ENCODE data around the gene RSPH1. TPM values are rescaled to one million over a fixed set of nuclear protein-coding genes. Genes with fewer than 3 reads are reported as not detected.

RSPH1 gene
- total RNA-seq, 3 donors from 2014 or later: 0.48 to 2.3 (median 0.88) TPM

DNA sequence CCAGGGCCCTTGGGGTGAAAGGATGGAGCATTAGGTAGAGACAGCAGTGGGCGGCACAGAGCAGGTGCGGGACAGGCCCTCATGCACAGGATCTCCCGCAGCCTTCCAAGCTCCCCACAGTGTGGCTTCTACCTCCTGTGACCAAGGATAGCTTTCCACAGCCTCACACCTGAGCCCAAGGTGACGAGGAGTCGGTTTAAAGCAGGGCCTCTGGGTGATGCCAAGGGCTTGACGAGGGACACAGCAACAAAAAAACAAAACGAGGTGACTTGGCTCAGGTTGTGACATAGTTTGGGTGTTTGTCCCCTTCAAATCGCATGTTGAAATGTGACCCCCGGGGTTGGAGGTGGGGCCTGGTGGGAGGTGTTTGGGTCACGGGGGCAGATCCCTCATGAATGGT lies 15.3 kb downstream of the RSPH1 start:
- no peak overlapping the region for H3K4me3 ChIP-seq
- no peak for TF ChIP-seq POLR2A (IDR thresholded peaks at IDR 0.05)
- TF ChIP-seq, protein P1, sequence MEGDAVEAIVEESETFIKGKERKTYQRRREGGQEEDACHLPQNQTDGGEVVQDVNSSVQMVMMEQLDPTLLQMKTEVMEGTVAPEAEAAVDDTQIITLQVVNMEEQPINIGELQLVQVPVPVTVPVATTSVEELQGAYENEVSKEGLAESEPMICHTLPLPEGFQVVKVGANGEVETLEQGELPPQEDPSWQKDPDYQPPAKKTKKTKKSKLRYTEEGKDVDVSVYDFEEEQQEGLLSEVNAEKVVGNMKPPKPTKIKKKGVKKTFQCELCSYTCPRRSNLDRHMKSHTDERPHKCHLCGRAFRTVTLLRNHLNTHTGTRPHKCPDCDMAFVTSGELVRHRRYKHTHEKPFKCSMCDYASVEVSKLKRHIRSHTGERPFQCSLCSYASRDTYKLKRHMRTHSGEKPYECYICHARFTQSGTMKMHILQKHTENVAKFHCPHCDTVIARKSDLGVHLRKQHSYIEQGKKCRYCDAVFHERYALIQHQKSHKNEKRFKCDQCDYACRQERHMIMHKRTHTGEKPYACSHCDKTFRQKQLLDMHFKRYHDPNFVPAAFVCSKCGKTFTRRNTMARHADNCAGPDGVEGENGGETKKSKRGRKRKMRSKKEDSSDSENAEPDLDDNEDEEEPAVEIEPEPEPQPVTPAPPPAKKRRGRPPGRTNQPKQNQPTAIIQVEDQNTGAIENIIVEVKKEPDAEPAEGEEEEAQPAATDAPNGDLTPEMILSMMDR (IDR thresholded peaks at IDR 0.05): no peak
- no peak for TF ChIP-seq POLR2AphosphoS5 (IDR thresholded peaks at IDR 0.05)
- no peaks in the 10 kb centered on the region for H3K27me3 ChIP-seq
- H3K4me1 ChIP-seq: no peaks in the 10 kb centered on the region
- no peaks in the 10 kb centered on the region for H3K36me3 ChIP-seq
- DNase-seq (ENCODE audit: low spot score in 2 of 2): no peak
- no peak overlapping the region for H3K27ac ChIP-seq
- H3K9me3 ChIP-seq: no peaks in the 10 kb centered on the region
- intact Hi-C loops (cut with DNase I; ENCODE audit: low total_unique reads): no loop called here

DNA sequence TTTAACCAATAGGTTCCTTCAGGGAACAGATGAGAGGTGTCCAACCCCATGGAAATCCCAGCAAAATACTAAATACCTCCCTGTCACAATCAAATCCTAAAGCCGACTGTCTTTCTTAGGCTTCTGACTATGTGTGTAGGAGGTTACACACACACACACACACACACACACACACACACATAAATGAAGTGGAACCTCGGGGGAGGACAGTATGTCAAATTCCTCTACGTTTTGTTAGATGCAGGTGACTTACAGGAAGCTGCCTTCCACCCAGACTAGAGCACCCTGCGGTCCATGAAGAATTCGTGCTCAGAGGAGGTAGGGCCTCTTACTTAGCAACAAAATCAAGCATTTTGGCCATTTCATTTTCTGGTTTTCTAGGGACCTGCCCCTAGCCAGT lies 16.4 kb downstream of the RSPH1 start:
- Histone ChIP-seq H3K27ac (no peak overlapping the region), H3K9me3 (no peaks in the 10 kb centered on the region), H3K36me3 (no peaks in the 10 kb centered on the region), H3K4me3 (no peak overlapping the region), H3K27me3 (no peaks in the 10 kb centered on the region), H3K4me1 (no peaks in the 10 kb centered on the region)
- no peak for DNase-seq (ENCODE audit: low spot score in 2 of 2)
- no peak for TF ChIP-seq POLR2AphosphoS5 (IDR thresholded peaks at IDR 0.05)
- TF ChIP-seq, protein P1 (IDR thresholded peaks at IDR 0.05): no peak
- intact Hi-C loops (cut with DNase I; ENCODE audit: low total_unique reads): no loop called here

GRCh38 chr21:42478504-42478903 lies 17.5 kb downstream of the RSPH1 start:
- H3K27ac ChIP-seq: no peak overlapping the region
- intact Hi-C loops (cut with DNase I; ENCODE audit: low total_unique reads): no loop called here
- TF ChIP-seq, protein P1 (IDR thresholded peaks at IDR 0.05): no peak
- no peak for TF ChIP-seq POLR2A (IDR thresholded peaks at IDR 0.05)
- no peak for TF ChIP-seq POLR2AphosphoS5 (IDR thresholded peaks at IDR 0.05)
- no peaks in the 10 kb centered on the region for H3K9me3 ChIP-seq
- no peak for DNase-seq (ENCODE audit: low spot score in 2 of 2)
- H3K4me1 ChIP-seq: no peaks in the 10 kb centered on the region
- H3K27me3 ChIP-seq: no peaks in the 10 kb centered on the region
- no peaks in the 10 kb centered on the region for H3K36me3 ChIP-seq
- H3K4me3 ChIP-seq: no peak overlapping the region

DNA sequence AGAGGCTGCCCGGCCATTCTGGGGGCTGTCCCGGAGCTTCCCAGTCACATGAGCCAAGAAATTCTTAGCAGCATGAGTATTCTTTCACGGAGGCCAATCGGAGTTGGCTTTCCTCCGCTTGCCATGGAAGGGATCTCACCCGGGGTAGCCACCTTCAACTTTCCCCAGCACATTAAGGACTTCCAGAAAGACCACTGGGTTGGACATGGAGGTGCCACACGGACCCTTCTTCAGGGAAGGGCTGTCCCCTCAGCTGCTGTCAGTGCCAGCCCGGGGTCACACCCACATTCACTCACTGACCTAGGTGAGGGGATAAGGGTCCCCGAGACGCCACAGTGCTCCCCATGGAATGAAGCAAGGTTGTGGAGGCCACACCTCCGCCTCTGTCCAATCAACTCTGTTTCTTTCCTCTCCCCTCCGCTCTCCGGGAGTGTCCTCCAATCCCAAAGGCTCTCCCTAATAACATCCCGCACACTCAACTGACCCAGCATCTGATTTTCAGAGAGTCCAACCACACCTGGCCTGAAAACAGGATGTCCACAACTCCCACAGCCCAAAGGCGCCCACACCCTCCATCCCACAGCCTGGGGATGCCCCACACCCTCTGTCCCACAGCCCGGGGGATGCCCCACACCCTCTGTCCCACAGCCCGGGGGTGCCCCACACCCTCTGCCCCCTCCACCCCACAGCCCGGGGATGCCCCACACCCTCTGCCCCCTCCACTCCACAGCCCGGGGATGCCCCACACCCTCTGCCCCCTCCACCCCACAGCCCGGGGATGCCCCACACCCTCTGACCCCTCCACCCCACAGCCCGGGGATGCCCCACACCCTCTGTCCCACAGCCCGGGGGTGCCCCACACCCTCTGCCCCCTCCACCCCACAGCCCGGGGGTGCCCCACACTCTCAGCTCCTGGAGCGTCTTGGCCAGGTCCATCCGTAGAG lies 19.4 kb downstream of the RSPH1 start:
- Histone ChIP-seq H3K27ac (no peak overlapping the region), H3K27me3 (no peaks in the 10 kb centered on the region), H3K4me3 (no peak overlapping the region), H3K4me1 (no peaks in the 10 kb centered on the region), H3K9me3 (no peaks in the 10 kb centered on the region), H3K36me3 (no peaks in the 10 kb centered on the region)
- no peak for DNase-seq (ENCODE audit: low spot score in 2 of 2)
- intact Hi-C loops (cut with DNase I; ENCODE audit: low total_unique reads): no loop called here
- TF ChIP-seq POLR2A (IDR thresholded peaks at IDR 0.05) (no peak), POLR2AphosphoS5 (IDR thresholded peaks at IDR 0.05) (no peak)
- TF ChIP-seq, protein P1 (IDR thresholded peaks at IDR 0.05): no peak
